Activated T-cell treated with anti-CD3 and anti-CD28 coated beads, Interleukin-2, amount 50 U/mL, for 48 hours (primary cell): ENCODE data around the gene C1orf198.

ENCODE experiments used
- DNase-seq, 2 experiments: peaks; one replicate each; pipeline ENCODE4 v3.0.0-alpha.2; 2020

C1orf198 gene

DNA sequence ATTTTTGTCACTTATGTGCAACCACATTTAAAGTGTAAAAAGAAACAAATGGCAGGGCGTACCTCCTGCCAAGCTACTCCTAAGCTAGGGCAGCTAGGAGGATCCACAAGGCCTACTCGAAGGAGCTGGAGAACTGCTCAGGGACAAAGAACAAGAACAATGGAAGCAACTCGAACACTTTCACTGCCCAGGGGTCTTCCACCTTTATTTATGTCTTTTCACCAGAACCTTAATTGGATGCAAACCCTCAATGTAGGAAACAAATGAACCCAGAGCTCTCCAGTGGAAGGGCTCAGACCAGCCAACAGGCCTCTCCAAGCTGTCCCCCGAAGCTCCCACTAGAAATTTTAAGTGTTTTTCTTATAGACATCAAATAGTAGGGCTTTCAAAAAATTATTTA lies 39.9 kb downstream of the C1orf198 start:
- no peak for DNase-seq

DNA sequence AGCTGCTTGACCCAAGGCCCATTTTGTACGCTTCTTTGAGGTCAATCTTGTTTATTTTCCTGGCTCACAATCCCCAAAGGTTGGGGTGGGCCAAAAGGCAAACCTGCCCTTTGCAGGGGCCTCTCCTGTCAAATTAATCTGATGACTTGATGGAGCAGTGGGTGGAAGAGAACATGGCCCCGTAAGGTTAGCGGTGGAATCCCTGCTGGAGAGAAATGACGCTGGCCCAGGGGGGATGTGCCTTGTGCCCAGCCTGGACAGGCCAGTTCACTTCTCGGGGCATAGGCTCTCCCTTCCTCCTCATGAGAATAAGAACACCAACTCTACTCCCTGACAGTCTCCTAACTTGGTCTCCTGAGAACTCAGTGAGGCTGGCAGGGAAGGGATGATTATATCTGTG lies 40.5 kb downstream of the C1orf198 start:
- DNase-seq = no peak

DNA sequence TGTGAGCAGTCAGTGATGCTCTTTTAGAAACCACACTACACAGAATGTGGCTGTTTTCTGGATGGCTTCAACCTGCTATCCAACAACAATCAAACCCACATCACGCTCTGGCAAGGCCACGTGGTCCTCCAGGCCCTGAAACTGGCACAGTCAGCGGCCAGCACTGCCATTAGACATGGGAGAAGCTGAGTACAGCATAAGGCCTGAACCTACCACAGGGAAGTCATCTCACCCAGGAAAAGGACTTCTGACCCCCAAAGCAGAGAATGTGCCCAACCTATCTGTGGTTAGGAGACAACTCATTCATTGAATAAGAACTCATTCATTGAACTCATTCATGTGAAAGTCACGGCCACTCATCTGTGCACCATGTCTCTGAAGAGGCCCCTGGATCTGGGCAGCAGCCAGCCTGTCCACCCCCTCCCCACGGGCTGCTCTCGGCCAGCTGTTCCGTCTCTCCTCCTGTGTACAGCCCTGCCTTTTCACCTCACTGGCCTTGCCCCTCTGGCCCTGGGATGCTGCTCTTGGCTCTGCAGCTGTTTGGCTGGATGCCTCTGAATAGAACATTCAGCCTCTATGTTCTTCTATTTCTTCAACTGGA lies 41.1 kb downstream of the C1orf198 start:
- DNase-seq = no peak

DNA sequence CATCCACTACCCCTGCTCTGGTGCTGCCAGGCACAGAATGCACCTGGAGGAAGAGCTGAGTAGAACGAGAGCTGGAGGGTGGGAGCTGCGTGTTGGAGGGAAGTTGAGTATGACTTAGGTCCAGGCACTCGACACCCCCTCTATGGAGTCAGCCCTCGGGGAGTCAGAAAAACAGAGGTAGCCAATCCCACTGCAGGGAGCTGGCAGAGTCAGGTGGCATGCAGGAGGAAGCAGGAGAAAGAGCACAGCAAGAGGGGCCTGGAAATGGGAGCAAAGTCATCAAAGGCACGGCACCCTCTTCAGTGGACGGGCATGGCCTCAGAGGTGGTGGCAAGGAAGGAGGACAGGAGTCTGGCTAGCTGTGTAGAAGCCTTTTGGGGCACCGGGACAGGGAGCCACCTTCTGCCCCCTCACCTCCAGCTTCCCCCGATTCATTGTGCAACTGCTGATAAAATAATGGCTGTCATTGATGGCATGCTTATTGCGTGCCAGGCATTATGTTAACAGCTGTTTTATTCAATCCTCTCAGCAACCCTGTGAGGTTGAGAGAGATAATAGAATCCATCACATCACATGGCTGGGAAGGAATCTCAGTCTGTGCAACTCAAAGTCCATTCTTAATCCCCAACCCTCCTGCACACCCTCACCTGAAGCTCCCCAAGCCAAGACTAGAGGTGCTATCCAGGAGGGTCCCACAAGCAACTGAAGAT lies 42.0 kb downstream of the C1orf198 start:
- no peak for DNase-seq

DNA sequence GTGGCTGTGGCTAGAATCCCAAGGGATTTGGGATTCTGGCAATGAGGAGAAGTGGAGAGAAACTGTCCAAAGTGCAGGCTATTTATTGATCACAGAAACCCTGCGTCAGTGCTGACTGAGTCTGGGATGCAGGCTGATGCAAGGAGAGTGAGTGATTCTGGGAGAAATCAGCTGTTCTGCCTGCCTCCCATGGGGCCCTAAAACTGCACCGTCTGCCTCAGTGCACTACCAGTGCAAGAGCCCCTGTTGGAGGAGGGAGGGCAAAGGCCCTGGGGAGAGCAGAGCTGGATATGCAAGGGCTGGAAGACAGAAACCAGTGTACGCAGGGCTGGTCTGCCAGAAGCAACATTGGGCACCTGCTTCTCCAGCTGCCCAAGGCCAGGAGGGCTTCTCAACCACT lies 42.6 kb downstream of the C1orf198 start:
- no peak for DNase-seq

DNA sequence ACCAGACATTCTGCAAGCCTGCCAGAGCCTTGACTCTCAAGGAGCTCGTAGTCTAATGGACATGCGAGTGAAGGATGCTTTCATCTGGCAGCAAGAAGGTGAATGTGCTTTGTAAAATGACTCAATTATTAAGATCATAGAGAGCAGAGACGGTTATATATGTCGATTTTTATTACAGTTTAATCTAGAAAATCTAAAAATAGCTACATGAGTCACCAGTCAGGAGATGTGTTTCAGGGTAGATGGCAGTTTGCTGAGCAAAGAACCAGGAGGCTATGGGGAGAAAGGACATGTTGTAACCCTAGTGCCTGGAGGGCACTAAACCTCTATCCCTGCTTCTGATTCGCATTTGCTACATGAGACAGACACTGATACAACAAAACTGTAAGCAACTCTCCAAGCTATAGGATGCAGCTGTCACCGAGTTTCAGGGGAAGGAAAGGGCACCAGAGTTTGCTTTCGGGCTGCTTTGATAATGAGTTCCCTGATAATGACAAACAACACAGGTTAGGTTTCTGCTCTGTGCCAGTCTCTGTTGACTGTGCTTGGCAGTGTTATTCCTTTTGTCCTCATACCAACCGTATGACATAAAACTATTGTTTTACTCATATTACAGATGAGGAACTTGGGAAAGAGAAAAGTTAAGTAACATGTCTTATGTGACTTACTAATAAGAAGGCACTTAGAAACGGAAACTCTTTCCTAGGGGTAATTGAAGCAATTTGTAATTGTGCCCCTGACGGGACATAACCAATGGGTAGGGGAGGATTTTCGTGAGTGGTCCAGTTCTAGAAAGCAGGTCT lies 43.2 kb downstream of the C1orf198 start:
- no peak for DNase-seq

DNA sequence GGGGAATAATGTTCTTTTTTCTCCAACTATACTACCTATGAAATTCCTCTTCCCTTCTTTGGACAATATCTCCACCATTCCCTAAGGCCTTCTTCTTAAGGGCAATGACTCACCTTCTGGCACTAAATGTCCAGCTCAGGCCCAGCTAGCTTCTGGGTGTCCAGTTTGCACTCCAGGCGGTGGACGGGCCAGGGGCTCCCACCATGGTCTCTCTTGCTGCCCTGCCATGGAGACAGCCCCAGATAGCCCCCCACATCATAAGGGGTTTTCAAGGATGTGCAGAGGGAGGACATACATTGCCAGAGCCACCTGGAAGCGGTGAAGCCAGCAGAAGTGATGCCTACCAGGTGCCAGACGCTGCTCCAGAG lies 43.8 kb downstream of the C1orf198 start:
- no peak for DNase-seq

DNA sequence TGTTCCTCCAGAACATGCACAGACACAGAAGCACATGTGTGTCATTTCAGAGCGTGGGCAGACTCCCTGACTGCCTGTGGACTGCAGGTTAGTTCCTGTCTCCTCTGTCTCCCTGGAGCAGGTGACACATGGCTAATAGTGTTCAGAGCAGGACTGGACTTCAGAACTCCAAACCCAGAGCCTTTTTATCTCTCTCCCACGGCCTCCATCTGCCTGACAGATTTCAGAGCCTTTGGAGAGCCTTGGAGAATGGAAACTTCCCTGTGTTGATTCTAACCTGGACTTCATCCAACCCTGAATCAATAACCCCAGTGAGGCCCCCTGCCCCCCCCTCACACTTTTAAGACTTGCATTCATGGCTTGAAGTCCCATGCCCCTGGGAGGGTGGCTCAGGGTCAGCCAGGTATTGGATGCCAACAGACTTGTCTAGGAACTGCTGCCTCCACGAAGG lies 44.4 kb downstream of the C1orf198 start:
- DNase-seq = no peak

DNA sequence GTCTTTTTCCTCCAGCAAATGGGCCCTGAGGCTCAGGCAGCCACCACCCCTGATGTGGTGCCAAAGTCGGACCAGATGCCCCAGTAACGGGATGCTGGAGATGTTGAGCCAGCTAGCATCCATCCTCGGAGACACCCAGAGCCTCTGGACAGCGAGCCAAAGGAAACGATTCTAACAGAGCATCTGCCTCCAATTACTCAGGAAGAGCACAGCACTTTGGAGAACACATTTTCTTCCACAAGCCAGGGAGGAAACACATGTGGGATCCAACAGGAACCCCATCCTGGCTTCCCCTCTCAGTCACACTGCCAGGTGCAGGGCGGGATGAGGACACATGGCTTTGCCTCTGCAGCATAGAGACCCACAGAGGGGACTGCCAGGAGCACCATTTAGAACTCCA lies 44.9 kb downstream of the C1orf198 start:
- DNase-seq = no peak

DNA sequence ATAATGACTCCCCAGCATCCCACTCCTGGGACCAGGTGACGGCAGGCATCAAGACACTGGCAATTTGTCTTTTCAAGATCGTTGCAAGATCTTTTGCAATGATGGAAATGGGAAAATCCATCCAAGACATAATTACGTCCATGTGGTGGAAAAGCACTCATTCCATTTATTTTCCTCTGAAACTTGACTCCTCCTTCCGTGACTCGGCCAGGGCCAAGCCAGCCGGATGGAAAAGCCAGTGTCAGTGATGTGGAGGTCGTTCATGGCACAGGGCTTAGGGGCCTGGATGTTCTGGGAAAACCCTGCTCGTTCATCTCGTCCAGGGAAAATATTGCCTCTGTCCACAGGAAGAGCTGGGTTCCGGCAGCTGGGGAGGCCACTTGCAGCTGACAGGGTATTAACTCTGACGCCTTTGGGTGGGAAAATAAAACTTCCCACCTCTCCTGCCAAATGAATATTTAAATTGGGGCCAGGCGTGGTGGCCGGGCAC lies 46.2 kb downstream of the C1orf198 start:
- no peak for DNase-seq

DNA sequence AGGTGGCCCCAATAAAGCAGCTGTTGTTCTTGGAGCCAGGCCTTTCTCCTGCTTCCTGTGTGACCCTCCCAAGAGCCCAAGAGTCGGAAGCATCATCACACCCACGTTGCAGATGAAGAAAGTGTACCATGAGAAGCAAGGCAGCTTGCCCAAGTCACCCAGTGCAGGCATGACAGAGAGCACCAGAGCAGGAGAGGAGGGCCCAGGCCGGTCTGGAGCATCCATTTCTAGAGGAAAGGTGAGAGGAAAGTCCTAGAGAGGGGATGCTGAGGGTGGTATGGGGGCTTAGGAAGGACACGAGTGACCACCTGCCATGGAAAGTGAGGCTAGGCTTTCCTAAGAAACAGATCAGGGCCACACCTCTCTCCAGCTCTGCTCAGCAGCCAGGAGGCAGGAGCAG lies 47.0 kb downstream of the C1orf198 start:
- DNase-seq = no peak

DNA sequence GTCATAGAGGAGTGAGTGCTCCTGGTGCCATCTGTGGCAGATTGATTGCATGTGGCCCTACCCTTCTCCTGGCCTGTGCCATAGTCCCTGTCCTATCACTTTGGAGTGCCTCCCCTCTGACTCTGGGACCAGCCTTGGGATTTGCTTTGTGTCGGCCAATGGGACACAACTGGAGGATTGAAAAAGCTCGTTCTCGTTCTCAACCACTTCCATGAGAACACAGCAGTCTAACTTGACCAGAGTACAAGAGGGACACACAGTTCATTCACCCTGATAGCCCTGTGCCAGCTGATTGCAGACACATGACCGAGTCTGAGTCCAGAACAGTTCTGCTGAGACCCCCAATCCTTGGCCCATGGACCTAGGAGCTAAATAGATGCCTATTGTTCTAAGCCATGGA lies 47.8 kb downstream of the C1orf198 start:
- DNase-seq = no peak

DNA sequence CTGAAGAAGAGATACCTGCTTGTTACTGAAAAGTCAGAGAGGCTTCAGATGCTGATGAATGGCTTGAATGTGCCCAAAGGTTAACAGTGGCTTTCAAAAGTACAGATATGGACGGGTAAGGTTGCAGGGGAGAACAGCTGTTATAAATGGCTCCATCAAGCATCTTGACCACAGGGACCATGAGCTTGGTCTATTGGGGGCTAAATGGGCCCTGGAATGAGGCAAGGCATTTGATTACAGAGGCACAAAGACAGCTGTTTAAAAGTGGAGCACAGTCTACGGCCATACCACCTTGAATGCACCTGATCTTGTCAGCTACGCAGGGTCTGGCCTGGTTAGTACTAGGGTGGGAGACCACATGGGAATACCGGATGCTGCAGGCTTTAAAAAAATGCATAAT lies 48.3 kb downstream of the C1orf198 start:
- DNase-seq = no peak

DNA sequence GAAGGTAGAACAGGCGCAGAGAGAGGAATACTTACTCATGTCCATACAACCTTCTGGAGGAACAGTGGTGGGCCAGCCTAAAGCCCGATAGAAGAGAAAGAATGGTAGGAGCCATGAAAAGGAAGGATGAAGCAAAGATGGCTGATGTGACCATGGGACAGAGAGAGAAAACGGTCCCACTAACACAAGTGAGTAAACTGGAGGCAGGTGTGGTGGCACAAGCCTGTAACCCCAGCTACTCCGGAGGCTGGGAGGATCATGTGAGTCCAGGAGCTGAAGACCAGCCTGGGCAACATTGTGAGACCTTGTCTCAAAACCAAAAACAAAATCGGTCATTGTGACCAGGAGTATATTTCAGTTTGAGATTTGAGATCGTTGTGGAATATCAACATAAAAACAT lies 49.4 kb downstream of the C1orf198 start:
- no peak for DNase-seq

DNA sequence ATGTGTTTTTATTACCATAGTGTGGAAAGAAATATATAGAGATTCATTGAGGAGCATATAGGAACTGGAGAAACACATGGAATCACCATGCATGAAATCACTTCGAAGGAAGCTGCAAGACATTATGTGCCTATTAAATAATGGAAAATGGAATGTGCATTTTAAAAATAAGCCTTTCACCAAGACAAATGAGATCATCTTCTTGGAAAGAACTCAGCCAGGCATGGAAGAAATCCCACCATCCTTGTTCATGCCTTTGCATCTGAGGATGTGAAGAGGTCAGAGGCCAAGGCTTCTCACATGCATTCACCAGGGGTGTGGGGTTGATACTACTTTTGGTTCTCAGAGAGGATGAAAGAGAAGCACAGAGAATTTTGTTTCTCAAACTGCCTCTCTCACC lies 50.0 kb downstream of the C1orf198 start:
- DNase-seq = no peak

DNA sequence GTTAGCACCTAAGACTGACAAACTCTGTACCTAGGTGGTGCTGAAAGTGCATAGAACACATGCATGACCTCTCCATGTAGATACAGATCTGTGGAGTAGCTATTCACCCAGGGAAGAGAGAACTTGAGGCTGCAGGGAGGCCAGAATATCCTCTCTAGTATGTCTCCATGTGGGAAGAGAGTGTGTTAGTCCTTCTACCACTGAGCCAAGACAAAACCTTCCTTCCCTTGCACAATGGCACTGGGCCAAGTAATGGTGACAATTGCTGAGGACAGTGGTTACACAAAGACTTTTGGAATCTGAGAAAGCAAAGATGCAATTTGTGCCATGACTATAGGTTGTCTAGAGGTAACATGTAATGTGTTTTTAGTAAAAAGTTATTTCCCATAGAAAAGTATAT lies 52.3 kb downstream of the C1orf198 start:
- no peak for DNase-seq

DNA sequence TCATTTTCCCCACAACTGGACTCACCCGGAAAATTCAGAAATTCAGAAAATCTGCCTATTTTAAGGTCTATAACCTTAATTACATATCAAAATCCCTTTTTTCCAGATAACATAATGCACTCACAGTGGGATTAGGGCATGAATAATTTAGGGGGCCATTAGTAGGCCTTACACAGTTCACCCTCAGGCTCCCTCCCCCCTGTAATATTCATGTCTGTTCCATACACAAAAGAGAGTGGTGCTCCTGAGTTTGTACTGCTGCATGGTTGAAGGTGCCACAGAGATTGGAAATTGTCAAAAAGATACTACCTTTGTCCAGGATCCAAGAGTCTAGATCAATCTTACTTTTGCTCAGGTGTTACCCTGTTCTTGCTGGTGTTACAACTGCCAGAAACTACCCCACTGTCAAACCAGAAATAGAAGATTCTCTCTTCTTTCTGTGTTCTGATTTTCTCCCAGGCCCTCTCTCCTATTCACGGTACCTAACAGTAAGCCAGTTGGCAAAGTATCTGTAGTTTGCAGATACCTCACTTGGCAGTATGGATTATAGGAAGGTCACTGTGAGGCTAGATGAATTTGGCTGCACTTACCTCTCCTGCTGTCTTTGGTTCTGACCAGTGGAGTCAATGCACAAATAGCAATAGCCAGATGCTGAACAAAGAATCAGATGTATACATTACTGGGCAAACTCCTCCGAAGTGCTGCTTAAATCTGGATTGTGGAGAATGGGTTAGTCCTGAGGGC lies 53.2 kb downstream of the C1orf198 start:
- DNase-seq = no peak

DNA sequence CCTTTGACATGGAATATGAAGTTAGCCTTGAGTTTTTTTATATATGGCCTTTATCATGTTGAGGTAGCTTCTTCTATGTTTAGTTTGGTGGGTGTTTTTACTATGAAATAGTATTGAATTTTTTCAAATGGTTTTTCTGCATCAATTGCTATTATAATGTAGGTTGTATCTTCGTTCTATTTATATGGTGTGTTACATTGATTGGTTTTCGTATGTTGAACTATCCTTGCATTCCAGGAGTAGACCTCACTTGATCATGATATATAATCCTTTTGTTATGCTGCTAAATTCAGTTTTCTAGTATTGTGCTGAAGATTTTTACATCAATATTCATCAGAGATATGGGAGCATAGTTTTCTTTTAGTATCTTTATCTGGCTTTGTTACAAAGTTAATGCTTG lies 55.8 kb downstream of the C1orf198 start:
- no peak for DNase-seq

DNA sequence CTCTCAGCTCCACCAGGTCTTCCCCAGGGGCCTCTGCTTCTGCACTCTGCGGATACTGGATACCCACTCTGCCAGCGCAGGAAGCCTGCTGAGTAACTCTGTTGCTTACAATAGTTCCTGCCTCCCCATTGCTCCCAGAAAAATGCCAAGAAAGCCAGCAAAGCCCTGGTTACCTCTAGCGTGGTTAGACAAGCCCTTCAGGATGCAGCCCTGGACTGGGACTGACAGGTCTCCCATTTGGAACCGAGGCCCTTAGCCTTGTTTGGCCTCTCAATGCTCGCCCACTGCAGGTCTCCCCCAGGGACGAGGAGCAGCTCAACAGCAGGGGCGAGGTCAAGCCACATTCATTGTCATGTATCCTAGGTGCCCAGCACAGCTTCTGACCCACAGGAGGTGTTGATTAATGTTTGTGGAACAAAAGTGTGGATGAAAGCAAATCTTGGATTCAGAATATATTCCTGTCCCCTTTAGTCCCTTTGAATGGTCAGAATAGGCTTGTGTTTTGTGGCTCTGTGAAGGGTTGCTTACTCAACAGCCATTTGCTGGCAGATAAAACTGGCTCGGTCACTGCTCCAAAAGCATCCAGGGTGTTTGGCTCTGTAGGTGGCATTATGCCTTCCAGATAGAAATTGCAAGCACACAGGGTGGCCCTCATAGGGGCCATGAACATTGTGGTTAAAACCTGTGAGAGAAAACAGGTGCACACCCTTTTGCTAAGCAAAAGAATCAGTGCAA lies 58.9 kb downstream of the C1orf198 start:
- DNase-seq = no peak

DNA sequence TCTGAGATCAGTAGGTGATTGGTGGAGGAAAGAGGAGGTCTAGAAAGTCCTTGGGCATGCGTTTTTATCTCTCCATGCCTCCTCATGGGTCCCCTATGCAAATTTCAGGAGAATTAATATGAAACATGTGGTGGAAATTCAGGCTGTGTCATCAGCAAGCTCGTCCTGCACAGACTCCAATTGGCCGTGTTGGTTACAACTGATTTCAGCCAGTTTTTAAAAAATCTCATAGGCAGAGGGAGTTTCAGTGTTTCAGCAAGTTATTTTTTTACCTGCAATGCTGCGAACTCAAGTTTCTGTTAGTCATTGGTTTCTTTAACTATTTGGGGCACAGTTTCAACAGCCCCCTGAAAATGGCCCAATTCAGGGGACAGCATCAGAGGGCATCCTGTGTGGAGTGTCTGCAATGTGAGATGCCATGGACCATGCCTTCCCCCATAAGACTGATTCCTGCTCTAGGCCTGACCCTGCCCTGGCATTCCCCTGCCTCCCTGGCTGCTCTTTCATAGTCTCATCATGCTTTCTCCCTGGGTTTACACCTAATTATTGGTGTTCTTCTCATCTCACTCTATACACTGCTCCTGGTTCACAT lies 59.9 kb downstream of the C1orf198 start:
- DNase-seq = no peak

DNA sequence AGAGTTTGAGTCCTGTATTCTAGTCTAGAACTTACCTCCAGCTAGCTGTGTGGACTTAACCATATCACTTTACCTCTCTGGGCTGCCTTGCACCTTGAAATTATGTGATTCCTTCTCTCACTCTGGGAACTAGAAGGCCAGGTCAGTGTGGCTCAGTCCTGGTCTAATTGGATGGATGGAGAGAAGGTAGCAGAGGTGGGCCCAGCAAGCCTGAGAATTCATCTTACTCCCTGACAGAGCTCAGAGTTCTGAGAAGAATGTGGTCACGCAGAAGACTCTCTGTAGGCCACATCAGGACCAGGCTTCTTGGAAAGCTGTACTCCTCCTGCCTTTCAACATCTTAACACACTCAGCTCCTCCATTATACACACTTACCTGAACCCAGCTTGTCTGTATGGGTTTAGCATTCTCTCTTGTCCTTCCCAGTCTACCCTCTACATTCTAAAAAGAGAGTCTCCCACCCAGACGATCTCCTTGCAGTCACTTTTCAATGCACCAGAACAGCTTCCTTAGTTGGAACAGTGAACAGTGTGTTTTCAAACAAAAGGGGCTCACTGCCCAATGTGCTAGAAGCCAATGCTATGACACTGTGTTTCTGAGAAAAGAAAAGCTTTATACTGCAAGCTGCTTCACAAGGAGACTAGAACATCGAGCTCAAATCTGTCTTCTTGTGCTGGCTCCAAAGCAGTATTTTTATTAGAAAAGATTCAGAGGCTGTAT lies 60.6 kb downstream of the C1orf198 start:
- no peak for DNase-seq
